DOHH2 (cell line): Measurements from ENCODE around the gene TCF19.

ENCODE experiments used
- H3F3A ChIP-seq: fragments of 200-600 bp; sonication (generic), shearing (Covaris generic); 2 replicates; pipeline ENCODE4 v1.6.0; 2016; ENCODE audit warnings: antibody characterized with exemption, mild to moderate bottlenecking; ENCODE audit not compliant: control insufficient read depth, insufficient read depth
- H3K27ac ChIP-seq: fragments of 200-600 bp; sonication (generic); 2 replicates; pipeline ENCODE4 v1.5.1; 2014; ENCODE audit warnings: low read depth, mild to moderate bottlenecking, low read length, moderate library complexity
- H3K27me3 ChIP-seq: fragments of 200-600 bp; sonication (generic); 2 replicates; pipeline ENCODE4 v1.6.1; 2014; ENCODE audit warnings: mild to moderate bottlenecking, low read length, mixed read lengths; ENCODE audit not compliant: control insufficient read depth
- H3K36me3 ChIP-seq: fragments of 200-600 bp; sonication (generic); 2 replicates; pipeline ENCODE4 v1.6.1; 2014; ENCODE audit warnings: mild to moderate bottlenecking, low read length, moderate library complexity, mixed read lengths; ENCODE audit not compliant: control insufficient read depth
- H3K4me1 ChIP-seq: fragments of 200-600 bp; sonication (generic); 2 replicates; pipeline ENCODE4 v1.6.1; 2014; ENCODE audit warnings: mild to moderate bottlenecking, low read length, mixed read lengths; ENCODE audit not compliant: control insufficient read depth
- H3K4me2 ChIP-seq: fragments of 200-600 bp; sonication (generic); 2 replicates; pipeline ENCODE4 v1.6.0; 2014; ENCODE audit warnings: mild to moderate bottlenecking, low read length, moderate library complexity
- H3K4me3 ChIP-seq: fragments of 200-600 bp; sonication (generic); 2 replicates; pipeline ENCODE4 v1.5.1; 2014; ENCODE audit warnings: mild to moderate bottlenecking, low read length, mixed read lengths
- H3K79me2 ChIP-seq: fragments of 200-600 bp; sonication (generic); 2 replicates; pipeline ENCODE4 v1.6.1; 2014; ENCODE audit warnings: mild to moderate bottlenecking, low read length, mixed read lengths; ENCODE audit not compliant: control insufficient read depth
- H3K9me2 ChIP-seq: fragments of 200-600 bp; sonication (generic); replicated peaks from 2 replicates; pipeline ENCODE4 v1.6.1; 2014; ENCODE audit warnings: mild to moderate bottlenecking, low read length, mixed read lengths; ENCODE audit not compliant: control insufficient read depth
- H3K9me3 ChIP-seq: fragments of 200-600 bp; sonication (generic); 2 replicates; pipeline ENCODE4 v1.6.1; 2014; ENCODE audit warnings: antibody characterized with exemption, low read length, mixed read lengths; ENCODE audit not compliant: control insufficient read depth, insufficient read depth
- H4K20me1 ChIP-seq: fragments of 200-600 bp; sonication (generic); 2 replicates; pipeline ENCODE4 v1.6.0; 2014; ENCODE audit warnings: low read depth, mild to moderate bottlenecking, antibody characterized with exemption, low read length, moderate library complexity; ENCODE audit not compliant: control insufficient read depth, insufficient read depth
- CTCF ChIP-seq: fragments of 200-600 bp; sonication (generic); IDR thresholded peaks from one replicate; pipeline ENCODE4 v1.5.1; 2014; ENCODE audit warnings: antibody characterized with exemption, mild to moderate bottlenecking, low read depth, low read length; ENCODE audit not compliant: poor library complexity, severe bottlenecking
- EZH2phosphoT487 ChIP-seq: fragments of 200-600 bp; sonication (generic); IDR thresholded peaks from 2 replicates; pipeline ENCODE4 v1.6.1; 2017; ENCODE audit warnings: borderline replicate concordance, mild to moderate bottlenecking, antibody characterized with exemption, low read length, moderate library complexity, mixed read lengths

The TCF19 gene

GRCh38 chr6:31118178-31118577 lies 40.2 kb upstream of the TCF19 start:
- no peak overlapping the region for H3K27ac ChIP-seq
- H3K27me3 ChIP-seq = peaks cover 8% of the 10 kb centered on the region; the same call in 1 of the 2 replicates
- H3K4me2 ChIP-seq = no peak overlapping the region
- H3K4me3 ChIP-seq = no peak overlapping the region
- no peaks in the 10 kb centered on the region for H3K79me2 ChIP-seq
- no peaks in the 10 kb centered on the region for H3K9me3 ChIP-seq
- no peaks in the 10 kb centered on the region for H3K4me1 ChIP-seq
- H3F3A ChIP-seq = no peaks in the 10 kb centered on the region
- no peak for TF ChIP-seq EZH2phosphoT487
- no peak for TF ChIP-seq CTCF
- H3K36me3 ChIP-seq = no peaks in the 10 kb centered on the region
- no peaks in the 10 kb centered on the region for H4K20me1 ChIP-seq
- H3K9me2 ChIP-seq = no peaks in the 10 kb centered on the region

GRCh38 chr6:31120151-31120915 lies 38.1 kb upstream of the TCF19 start, which contains the start of gene CDSN:
TSS of gene CDSN (minus strand) at chr6:31120446. CDS start at chr6:31120419, 27 bp downstream.
- Histone ChIP-seq H3K9me3 (no peaks in the 10 kb centered on the region), H3K4me2 (no peak within 1 kb of the TSS), H4K20me1 (no peaks in the 10 kb centered on the region), H3F3A (no peaks in the 10 kb centered on the region), H3K4me3 (no peak within 1 kb of the TSS), H3K27me3 (peaks cover 3% of the 10 kb centered on the region; the same call in 1 of the 2 replicates), H3K9me2 (no peaks in the 10 kb centered on the region), H3K27ac (no peak within 1 kb of the TSS), H3K36me3 (no peaks in the 10 kb centered on the region), H3K4me1 (no peaks in the 10 kb centered on the region), H3K79me2 (no peaks in the 10 kb centered on the region)
- TF ChIP-seq CTCF = no peak
- no peak for TF ChIP-seq EZH2phosphoT487

GRCh38 chr6:31121131-31121790 lies 37.1 kb upstream of the TCF19 start:
- no peaks in the 10 kb centered on the region for H3K36me3 ChIP-seq
- H3K4me3 ChIP-seq = no peak overlapping the region
- no peaks in the 10 kb centered on the region for H3F3A ChIP-seq
- TF ChIP-seq EZH2phosphoT487 (no peak), CTCF (no peak)
- no peak overlapping the region for H3K4me2 ChIP-seq
- H3K9me2 ChIP-seq = no peaks in the 10 kb centered on the region
- H3K9me3 ChIP-seq = no peaks in the 10 kb centered on the region
- H3K4me1 ChIP-seq = no peaks in the 10 kb centered on the region
- no peaks in the 10 kb centered on the region; the same call in 1 of the 2 replicates for H3K27me3 ChIP-seq
- no peak overlapping the region for H3K27ac ChIP-seq
- no peaks in the 10 kb centered on the region for H3K79me2 ChIP-seq
- no peaks in the 10 kb centered on the region for H4K20me1 ChIP-seq
